ENCODE measurements around the gene C1QTNF4.

DNA sequence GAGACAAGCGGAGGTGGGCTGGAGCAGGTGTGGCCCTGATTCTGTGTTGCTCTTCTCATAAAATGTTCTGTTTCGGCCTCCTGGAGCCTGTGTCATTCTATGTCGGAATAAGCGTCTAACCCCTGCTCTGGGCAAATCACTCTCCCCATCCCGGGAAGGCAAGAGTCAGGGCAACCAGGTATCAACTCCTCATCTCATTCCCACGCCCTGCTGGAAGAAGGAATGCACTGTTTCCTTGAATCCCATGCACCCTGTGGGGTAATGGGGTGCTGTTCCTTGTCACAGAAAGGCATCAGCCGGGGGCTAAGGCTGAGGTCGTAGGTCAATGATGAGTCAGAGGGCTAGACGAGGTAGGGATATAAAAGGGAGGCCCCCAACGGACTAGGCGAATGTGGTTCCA, 5.1 kb downstream of the C1QTNF4 start:
- TF ChIP-seq, protein P1, sequence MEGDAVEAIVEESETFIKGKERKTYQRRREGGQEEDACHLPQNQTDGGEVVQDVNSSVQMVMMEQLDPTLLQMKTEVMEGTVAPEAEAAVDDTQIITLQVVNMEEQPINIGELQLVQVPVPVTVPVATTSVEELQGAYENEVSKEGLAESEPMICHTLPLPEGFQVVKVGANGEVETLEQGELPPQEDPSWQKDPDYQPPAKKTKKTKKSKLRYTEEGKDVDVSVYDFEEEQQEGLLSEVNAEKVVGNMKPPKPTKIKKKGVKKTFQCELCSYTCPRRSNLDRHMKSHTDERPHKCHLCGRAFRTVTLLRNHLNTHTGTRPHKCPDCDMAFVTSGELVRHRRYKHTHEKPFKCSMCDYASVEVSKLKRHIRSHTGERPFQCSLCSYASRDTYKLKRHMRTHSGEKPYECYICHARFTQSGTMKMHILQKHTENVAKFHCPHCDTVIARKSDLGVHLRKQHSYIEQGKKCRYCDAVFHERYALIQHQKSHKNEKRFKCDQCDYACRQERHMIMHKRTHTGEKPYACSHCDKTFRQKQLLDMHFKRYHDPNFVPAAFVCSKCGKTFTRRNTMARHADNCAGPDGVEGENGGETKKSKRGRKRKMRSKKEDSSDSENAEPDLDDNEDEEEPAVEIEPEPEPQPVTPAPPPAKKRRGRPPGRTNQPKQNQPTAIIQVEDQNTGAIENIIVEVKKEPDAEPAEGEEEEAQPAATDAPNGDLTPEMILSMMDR (IDR thresholded peaks at IDR 0.05; ENCODE audit: low read length) = no peak
- TF ChIP-seq EZH2 (IDR thresholded peaks at IDR 0.05; ENCODE audit: borderline replicate concordance, low read length) = no peak
